ENCODE measurements around the gene DRP2.

DRP2 gene

DNA sequence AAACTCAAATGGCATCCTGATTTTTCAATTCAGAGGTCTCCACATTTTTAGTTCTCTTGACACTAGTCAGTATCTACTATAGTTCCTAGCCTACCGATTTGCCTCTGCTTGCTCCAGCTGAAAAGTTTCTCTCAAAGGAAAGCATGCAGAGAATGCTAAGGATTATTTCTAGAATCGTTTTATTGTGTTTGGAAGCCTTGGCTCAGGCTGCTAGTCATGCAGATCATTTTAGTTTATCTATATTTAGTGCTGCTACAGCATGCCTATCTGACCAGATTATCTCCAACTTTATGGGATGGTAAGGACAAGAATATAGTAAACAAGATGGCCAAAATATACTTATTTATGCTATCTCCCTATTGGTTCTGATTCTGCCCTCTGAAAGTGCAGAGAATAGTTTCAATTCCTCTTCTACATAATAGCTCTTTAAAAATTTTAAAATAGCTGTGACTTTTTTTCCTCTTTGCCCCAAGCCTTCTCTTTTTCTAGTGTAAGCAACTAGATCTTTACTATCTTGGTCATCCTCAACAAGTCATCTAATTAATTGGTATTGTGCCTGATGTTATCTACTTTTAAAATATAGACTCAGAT is 15.7 kb upstream of the DRP2 start:
- H3K27me3 ChIP-seq (ENCODE audit: control insufficient read depth in 5 of 5, insufficient read depth in 4 of 5, low read length in 5 of 5): peaks cover 0 to 15% (median 2%) of the 10 kb centered on the region in 5 donors
- no peaks in the 10 kb centered on the region for H3K36me3 ChIP-seq (ENCODE audit: control insufficient read depth in 5 of 5, insufficient read depth in 5 of 5, low read length in 5 of 5)
- no peaks in the 10 kb centered on the region for H3K4me1 ChIP-seq (ENCODE audit: control insufficient read depth in 5 of 5, insufficient read depth in 5 of 5, low read length in 5 of 5)
- H3K9ac ChIP-seq (ENCODE audit: low read length in 5 of 5): no peak overlapping the region
- no peak overlapping the region for H3K4me3 ChIP-seq (ENCODE audit: low read depth in 1 of 5, low read length in 5 of 5)
- H3K9me3 ChIP-seq (ENCODE audit: control insufficient read depth in 5 of 5, low read length in 5 of 5): no peaks in the 10 kb centered on the region
- H3K27ac ChIP-seq (ENCODE audit: low read depth, low read length): no peak overlapping the region

GRCh38 chrX:101206471-101206870 is 13.1 kb upstream of the DRP2 start:
- Histone ChIP-seq H3K36me3 (ENCODE audit: control insufficient read depth in 5 of 5, insufficient read depth in 5 of 5, low read length in 5 of 5) (no peaks in the 10 kb centered on the region), H3K4me1 (ENCODE audit: control insufficient read depth in 5 of 5, insufficient read depth in 5 of 5, low read length in 5 of 5) (no peaks in the 10 kb centered on the region), H3K9ac (ENCODE audit: low read length in 5 of 5) (no peak overlapping the region), H3K27me3 (ENCODE audit: control insufficient read depth in 5 of 5, insufficient read depth in 4 of 5, low read length in 5 of 5) (peaks cover 0 to 19% (median 2%) of the 10 kb centered on the region in 5 donors), H3K27ac (ENCODE audit: low read depth, low read length) (no peak overlapping the region), H3K4me3 (ENCODE audit: low read depth in 1 of 5, low read length in 5 of 5) (no peak overlapping the region), H3K9me3 (ENCODE audit: control insufficient read depth in 5 of 5, low read length in 5 of 5) (no peaks in the 10 kb centered on the region)

GRCh38 chrX:101208152-101208905 is 11.3 kb upstream of the DRP2 start:
- Histone ChIP-seq H3K4me1 (ENCODE audit: control insufficient read depth in 5 of 5, insufficient read depth in 5 of 5, low read length in 5 of 5) (no peaks in the 10 kb centered on the region), H3K27ac (ENCODE audit: low read depth, low read length) (no peak overlapping the region)

DNA sequence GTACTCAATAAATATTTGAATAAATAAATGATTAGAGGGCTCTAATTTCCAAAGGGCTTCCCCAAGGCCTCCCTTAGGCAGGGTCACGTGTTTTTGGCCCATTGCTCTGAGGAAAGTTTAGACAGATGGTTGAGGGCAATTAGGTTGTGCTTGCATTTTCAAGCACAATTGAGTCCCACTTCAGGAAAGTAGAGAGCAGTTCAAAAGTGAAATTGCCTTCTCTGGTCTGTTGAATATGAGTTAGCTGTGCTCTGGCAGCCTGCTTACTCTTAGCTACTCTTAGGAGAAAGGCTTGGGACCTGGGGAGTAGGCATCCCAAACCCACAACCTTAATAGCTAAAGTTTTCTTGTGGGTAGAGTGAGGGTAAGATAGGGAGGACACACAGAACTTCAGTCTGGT is 9.0 kb upstream of the DRP2 start:
- Histone ChIP-seq H3K27ac (ENCODE audit: low read depth, low read length) (no peak overlapping the region), H3K9ac (ENCODE audit: low read length in 5 of 5) (no peak overlapping the region), H3K4me3 (ENCODE audit: low read depth in 1 of 5, low read length in 5 of 5) (no peak overlapping the region), H3K27me3 (ENCODE audit: control insufficient read depth in 5 of 5, insufficient read depth in 4 of 5, low read length in 5 of 5) (peaks cover 0 to 22% (median 5%) of the 10 kb centered on the region in 5 donors), H3K4me1 (ENCODE audit: control insufficient read depth in 5 of 5, insufficient read depth in 5 of 5, low read length in 5 of 5) (no peaks in the 10 kb centered on the region), H3K9me3 (ENCODE audit: control insufficient read depth in 5 of 5, low read length in 5 of 5) (no peaks in the 10 kb centered on the region), H3K36me3 (ENCODE audit: control insufficient read depth in 5 of 5, insufficient read depth in 5 of 5, low read length in 5 of 5) (no peaks in the 10 kb centered on the region)

More at GRCh38 chrX:101208152-101208905, 11.3 kb upstream of the DRP2 start:
- no peak overlapping the region for H3K9ac ChIP-seq (ENCODE audit: low read length in 5 of 5)
- peaks cover 0 to 19% (median 4%) of the 10 kb centered on the region in 5 donors for H3K27me3 ChIP-seq (ENCODE audit: control insufficient read depth in 5 of 5, insufficient read depth in 4 of 5, low read length in 5 of 5)
- H3K36me3 ChIP-seq (ENCODE audit: control insufficient read depth in 5 of 5, insufficient read depth in 5 of 5, low read length in 5 of 5): no peaks in the 10 kb centered on the region
- H3K4me3 ChIP-seq (ENCODE audit: low read depth in 1 of 5, low read length in 5 of 5): no peak overlapping the region
- H3K9me3 ChIP-seq (ENCODE audit: control insufficient read depth in 5 of 5, low read length in 5 of 5): no peaks in the 10 kb centered on the region

DNA sequence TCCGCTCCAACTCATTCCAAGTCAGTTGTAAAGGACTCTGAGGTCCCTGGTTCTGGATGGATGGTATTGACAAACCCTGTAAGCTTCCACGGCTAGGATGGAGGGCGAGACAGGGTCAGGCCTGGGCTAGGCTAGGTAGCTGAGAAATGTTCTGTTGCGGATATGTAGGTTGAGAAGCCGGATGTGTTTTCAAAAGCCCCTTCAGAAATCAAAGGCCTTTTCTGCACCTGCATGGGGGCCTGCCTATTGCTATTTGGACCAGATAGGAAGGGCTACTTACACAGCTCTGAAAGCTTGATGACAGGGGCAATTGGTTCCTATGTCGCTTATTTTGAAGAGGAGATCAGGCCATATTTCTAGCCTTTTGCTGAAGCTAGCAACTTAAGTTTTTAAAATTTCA is 1.9 kb upstream of the DRP2 start:
- no peak overlapping the region for H3K27ac ChIP-seq (ENCODE audit: low read depth, low read length)
- peaks cover 0 to 23% (median 8%) of the 10 kb centered on the region in 5 donors for H3K27me3 ChIP-seq (ENCODE audit: control insufficient read depth in 5 of 5, insufficient read depth in 4 of 5, low read length in 5 of 5)
- no peaks in the 10 kb centered on the region for H3K4me1 ChIP-seq (ENCODE audit: control insufficient read depth in 5 of 5, insufficient read depth in 5 of 5, low read length in 5 of 5)
- H3K36me3 ChIP-seq (ENCODE audit: control insufficient read depth in 5 of 5, insufficient read depth in 5 of 5, low read length in 5 of 5): no peaks in the 10 kb centered on the region
- H3K9ac ChIP-seq (ENCODE audit: low read length in 5 of 5): no peak overlapping the region
- H3K4me3 ChIP-seq (ENCODE audit: low read depth in 1 of 5, low read length in 5 of 5): no peak overlapping the region
- no peaks in the 10 kb centered on the region for H3K9me3 ChIP-seq (ENCODE audit: control insufficient read depth in 5 of 5, low read length in 5 of 5)

GRCh38 chrX:101219864-101220346 is 319 bp downstream of the DRP2 start:
- H3K27me3 ChIP-seq (ENCODE audit: control insufficient read depth in 5 of 5, insufficient read depth in 4 of 5, low read length in 5 of 5): peaks cover 0 to 21% (median 6%) of the 10 kb centered on the region in 5 donors
- no peak overlapping the region for H3K27ac ChIP-seq (ENCODE audit: low read depth, low read length)
- H3K4me3 ChIP-seq (ENCODE audit: low read depth in 1 of 5, low read length in 5 of 5): no peak overlapping the region
- no peak overlapping the region for H3K9ac ChIP-seq (ENCODE audit: low read length in 5 of 5)
- no peaks in the 10 kb centered on the region for H3K36me3 ChIP-seq (ENCODE audit: control insufficient read depth in 5 of 5, insufficient read depth in 5 of 5, low read length in 5 of 5)
- no peaks in the 10 kb centered on the region for H3K4me1 ChIP-seq (ENCODE audit: control insufficient read depth in 5 of 5, insufficient read depth in 5 of 5, low read length in 5 of 5)
- H3K9me3 ChIP-seq (ENCODE audit: control insufficient read depth in 5 of 5, low read length in 5 of 5): no peaks in the 10 kb centered on the region

GRCh38 chrX:101220662-101221260 is 1.2 kb downstream of the DRP2 start:
- Histone ChIP-seq H3K4me3 (ENCODE audit: low read depth in 1 of 5, low read length in 5 of 5) (no peak overlapping the region), H3K27me3 (ENCODE audit: control insufficient read depth in 5 of 5, insufficient read depth in 4 of 5, low read length in 5 of 5) (peaks cover 0 to 24% (median 3%) of the 10 kb centered on the region in 5 donors), H3K9me3 (ENCODE audit: control insufficient read depth in 5 of 5, low read length in 5 of 5) (no peaks in the 10 kb centered on the region), H3K9ac (ENCODE audit: low read length in 5 of 5) (no peak overlapping the region), H3K4me1 (ENCODE audit: control insufficient read depth in 5 of 5, insufficient read depth in 5 of 5, low read length in 5 of 5) (no peaks in the 10 kb centered on the region), H3K27ac (ENCODE audit: low read depth, low read length) (no peak overlapping the region), H3K36me3 (ENCODE audit: control insufficient read depth in 5 of 5, insufficient read depth in 5 of 5, low read length in 5 of 5) (no peaks in the 10 kb centered on the region)

DNA sequence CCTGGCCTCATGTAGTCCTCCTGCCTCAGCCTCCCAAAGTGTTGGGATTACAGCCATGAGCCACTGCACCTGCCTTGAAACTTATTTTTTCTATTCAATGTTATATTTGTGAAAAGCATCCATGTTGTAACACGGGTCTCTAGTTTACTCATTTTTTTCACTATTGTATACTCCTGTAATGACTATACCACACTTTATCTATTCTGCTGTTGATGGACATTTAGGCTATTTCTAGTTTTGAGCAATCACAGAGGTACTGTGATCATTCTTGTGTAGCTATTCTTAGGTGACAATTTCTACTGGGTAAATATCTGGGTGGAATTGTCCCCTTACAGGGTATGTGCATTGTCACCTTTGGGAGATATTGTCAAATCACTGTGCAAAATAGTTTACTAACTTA is 3.6 kb downstream of the DRP2 start:
- Histone ChIP-seq H3K27me3 (ENCODE audit: control insufficient read depth in 5 of 5, insufficient read depth in 4 of 5, low read length in 5 of 5) (peaks cover 0 to 17% (median 9%) of the 10 kb centered on the region in 5 donors), H3K27ac (ENCODE audit: low read depth, low read length) (no peak overlapping the region), H3K36me3 (ENCODE audit: control insufficient read depth in 5 of 5, insufficient read depth in 5 of 5, low read length in 5 of 5) (no peaks in the 10 kb centered on the region), H3K9me3 (ENCODE audit: control insufficient read depth in 5 of 5, low read length in 5 of 5) (no peaks in the 10 kb centered on the region), H3K4me3 (ENCODE audit: low read depth in 1 of 5, low read length in 5 of 5) (no peak overlapping the region), H3K4me1 (ENCODE audit: control insufficient read depth in 5 of 5, insufficient read depth in 5 of 5, low read length in 5 of 5) (no peaks in the 10 kb centered on the region), H3K9ac (ENCODE audit: low read length in 5 of 5) (no peak overlapping the region)

- no peaks in the 10 kb centered on the region for H3K4me1 ChIP-seq (ENCODE audit: control insufficient read depth in 5 of 5, insufficient read depth in 5 of 5, low read length in 5 of 5)
- H3K27me3 ChIP-seq (ENCODE audit: control insufficient read depth in 5 of 5, insufficient read depth in 4 of 5, low read length in 5 of 5): peaks cover 5 to 23% (median 12%) of the 10 kb centered on the region in 5 donors
- H3K4me3 ChIP-seq (ENCODE audit: low read depth in 1 of 5, low read length in 5 of 5): no peak overlapping the region
- no peaks in the 10 kb centered on the region for H3K9me3 ChIP-seq (ENCODE audit: control insufficient read depth in 5 of 5, low read length in 5 of 5)
- no peaks in the 10 kb centered on the region for H3K36me3 ChIP-seq (ENCODE audit: control insufficient read depth in 5 of 5, insufficient read depth in 5 of 5, low read length in 5 of 5)
- no peak overlapping the region for H3K9ac ChIP-seq (ENCODE audit: low read length in 5 of 5)
- H3K27ac ChIP-seq (ENCODE audit: low read depth, low read length): no peak overlapping the region
Observed at GRCh38 chrX:101229170-101229569, 9.6 kb downstream of the DRP2 start.

DNA sequence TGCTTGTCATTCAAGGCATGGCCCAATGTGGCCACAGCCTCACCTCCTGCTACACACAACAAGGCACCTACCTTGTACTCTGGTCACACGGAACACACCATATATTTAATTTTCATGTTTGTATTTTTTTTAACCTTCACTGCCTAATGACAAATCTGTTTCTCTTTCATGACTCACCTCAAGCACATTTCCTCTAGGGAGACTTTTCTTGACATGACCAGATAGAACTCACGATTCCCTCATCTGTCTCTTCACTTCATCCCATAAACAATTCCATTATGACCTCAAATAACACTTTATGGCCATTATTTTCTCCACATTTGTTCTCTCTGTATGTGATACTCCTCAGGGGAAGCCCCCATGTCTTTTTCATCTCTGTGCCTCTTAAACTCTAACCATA is 11.1 kb downstream of the DRP2 start:
- H3K27me3 ChIP-seq (ENCODE audit: control insufficient read depth in 5 of 5, insufficient read depth in 4 of 5, low read length in 5 of 5): peaks cover 5 to 26% (median 17%) of the 10 kb centered on the region in 5 donors
- no peak overlapping the region for H3K27ac ChIP-seq (ENCODE audit: low read depth, low read length)
- no peak overlapping the region for H3K9ac ChIP-seq (ENCODE audit: low read length in 5 of 5)
- no peaks in the 10 kb centered on the region for H3K36me3 ChIP-seq (ENCODE audit: control insufficient read depth in 5 of 5, insufficient read depth in 5 of 5, low read length in 5 of 5)
- no peak overlapping the region for H3K4me3 ChIP-seq (ENCODE audit: low read depth in 1 of 5, low read length in 5 of 5)
- no peaks in the 10 kb centered on the region for H3K9me3 ChIP-seq (ENCODE audit: control insufficient read depth in 5 of 5, low read length in 5 of 5)
- H3K4me1 ChIP-seq (ENCODE audit: control insufficient read depth in 5 of 5, insufficient read depth in 5 of 5, low read length in 5 of 5): no peaks in the 10 kb centered on the region
